H1 (cell line): Measurements from ENCODE around the gene DEFB110.

Experiments used
- CEBPB ChIP-seq: IDR thresholded peaks from 2 replicates; pipeline ENCODE4 v1.6.1; 2012; ENCODE audit warnings: low read depth, low read length
- EP300 ChIP-seq, 2 experiments: IDR thresholded peaks; 1 replicate in 1 of 2; 2 replicates in 1 of 2; pipeline ENCODE4 v1.6.1; 2011 to 2012; ENCODE audit warnings: low read depth in 2 of 2, low read length in 2 of 2, mild to moderate bottlenecking in 2 of 2, borderline replicate concordance in 1 of 2, inconsistent platforms in 1 of 2, moderate library complexity in 1 of 2
- MAFK ChIP-seq: IDR thresholded peaks from 2 replicates; pipeline ENCODE4 v1.6.1; 2012; ENCODE audit warnings: low read depth, mild to moderate bottlenecking, improper control_type of control experiment, low read length
- SP4 ChIP-seq: IDR thresholded peaks from 2 replicates; pipeline ENCODE4 v1.6.1; 2012; ENCODE audit warnings: low read length, inconsistent platforms

DNA sequence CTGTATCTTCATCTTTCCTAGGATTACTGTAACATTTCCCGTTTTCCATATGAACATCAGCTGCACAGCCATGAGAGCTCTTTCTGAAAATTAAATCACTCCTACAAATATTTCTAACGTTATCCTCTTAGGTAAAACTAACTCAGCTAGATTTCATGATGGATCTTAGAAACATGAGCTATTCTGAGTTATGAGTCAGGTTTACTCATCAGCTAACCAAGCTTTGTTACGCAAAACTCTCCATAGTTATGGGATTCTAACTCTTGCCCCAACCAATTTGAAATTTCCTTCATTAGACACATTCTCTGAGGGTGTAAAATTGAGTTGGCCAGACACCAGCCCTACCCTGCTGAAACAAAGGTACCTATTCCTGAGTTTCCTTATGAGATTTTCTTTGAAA is 14.0 kb downstream of the DEFB110 start:
- TF ChIP-seq SP4 (no peak), CEBPB (no peak), MAFK (no peak), EP300 (IDR thresholded peaks at IDR 0.05; ENCODE audit: borderline replicate concordance in 1 of 2, low read depth in 2 of 2, low read length in 2 of 2) (no peak)
